ENCODE measurements around the gene PCP4L1.

DNA sequence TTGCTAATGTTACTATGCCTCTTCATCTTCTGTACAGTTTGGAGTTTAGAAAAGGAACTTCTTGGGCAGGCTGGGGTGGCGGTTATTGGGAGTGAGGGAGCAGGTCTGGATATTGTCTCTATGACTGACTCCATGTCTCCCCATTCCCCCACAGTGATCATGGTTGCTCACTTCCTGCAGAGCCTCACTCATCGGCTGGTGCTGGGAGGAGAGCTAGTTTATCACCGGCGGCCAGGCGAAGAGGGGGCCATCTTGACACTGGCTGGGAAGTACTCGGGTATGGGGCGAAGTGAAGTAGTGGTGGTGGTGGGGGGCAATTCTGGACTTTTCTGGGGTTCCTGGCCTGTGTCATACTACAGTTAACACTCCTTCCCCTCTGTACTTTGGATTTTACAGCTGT lies 30.5 kb upstream of the PCP4L1 start:
- TF ChIP-seq, protein P1, sequence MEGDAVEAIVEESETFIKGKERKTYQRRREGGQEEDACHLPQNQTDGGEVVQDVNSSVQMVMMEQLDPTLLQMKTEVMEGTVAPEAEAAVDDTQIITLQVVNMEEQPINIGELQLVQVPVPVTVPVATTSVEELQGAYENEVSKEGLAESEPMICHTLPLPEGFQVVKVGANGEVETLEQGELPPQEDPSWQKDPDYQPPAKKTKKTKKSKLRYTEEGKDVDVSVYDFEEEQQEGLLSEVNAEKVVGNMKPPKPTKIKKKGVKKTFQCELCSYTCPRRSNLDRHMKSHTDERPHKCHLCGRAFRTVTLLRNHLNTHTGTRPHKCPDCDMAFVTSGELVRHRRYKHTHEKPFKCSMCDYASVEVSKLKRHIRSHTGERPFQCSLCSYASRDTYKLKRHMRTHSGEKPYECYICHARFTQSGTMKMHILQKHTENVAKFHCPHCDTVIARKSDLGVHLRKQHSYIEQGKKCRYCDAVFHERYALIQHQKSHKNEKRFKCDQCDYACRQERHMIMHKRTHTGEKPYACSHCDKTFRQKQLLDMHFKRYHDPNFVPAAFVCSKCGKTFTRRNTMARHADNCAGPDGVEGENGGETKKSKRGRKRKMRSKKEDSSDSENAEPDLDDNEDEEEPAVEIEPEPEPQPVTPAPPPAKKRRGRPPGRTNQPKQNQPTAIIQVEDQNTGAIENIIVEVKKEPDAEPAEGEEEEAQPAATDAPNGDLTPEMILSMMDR (IDR thresholded peaks at IDR 0.05), result no peak
- no peak for TF ChIP-seq POLR2A (IDR thresholded peaks at IDR 0.05)
